ENCODE data around the gene BRAF. TPM values are rescaled to one million over a fixed set of nuclear protein-coding genes. Genes with fewer than 3 reads are reported as not detected.
"Not testable (repeated sequence)": the region's sequence is repeated elsewhere in the genome, so short reads cannot be mapped to it uniquely, and the experiment has no call there.

Gene BRAF
- total RNA-seq, 2 experiments from 2014 or later, result 30.3 to 30.9 TPM

DNA sequence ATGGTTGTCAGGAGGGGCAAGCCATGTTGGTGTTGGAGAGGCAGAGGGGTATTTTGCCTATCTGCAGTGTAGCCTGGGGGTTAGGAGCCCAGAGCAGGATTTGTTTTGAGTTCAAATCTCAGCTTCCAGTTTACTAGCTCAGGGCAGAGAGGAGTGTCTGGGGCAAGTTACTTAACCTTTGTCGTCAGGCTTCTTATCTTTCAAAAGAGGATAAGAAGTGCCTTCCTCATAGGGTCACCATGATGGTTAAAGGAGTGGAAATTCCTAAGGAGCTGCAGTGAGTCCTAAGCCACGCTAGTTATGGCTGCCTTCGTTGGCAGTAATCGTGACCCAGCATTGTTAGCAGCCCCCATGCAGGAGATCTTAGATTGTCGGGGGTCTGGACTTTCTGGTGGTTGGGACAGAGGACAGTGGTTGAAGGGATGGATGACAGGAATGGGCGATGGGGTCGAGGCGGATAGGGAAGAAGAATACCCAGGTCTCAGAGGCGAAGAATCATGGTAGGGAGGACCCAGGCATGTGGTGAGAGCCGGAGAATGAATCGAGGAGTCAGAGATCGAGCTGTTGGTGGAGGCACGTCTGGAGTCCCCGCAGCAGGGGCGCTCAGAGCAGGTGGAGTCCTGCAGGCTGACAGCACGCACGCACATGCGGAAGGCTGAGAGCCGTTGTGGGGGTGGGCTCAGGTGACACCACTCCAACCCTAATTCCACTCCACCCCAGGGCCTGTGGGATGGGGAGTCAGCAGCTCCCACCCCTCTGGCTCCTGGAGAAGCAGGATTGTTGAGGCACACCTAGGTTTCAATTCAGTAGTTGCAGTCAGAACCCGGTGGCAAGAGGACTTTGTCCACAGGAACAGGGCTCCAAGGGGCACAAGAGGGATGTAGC lies 240.4 kb downstream of the BRAF start:
- no peak overlapping the region for H3K4me3 Mint-ChIP-seq
- no peak for DNase-seq
- H3K36me3 Mint-ChIP-seq (ENCODE audit: low read depth), result peaks cover 39% of the 10 kb centered on the region
- H3K9me3 Mint-ChIP-seq, result no peaks in the 10 kb centered on the region
- H3K27ac Mint-ChIP-seq, result no peak overlapping the region
- CTCF ChIA-PET, result interaction anchor here (1.4 kb wide), 1 partner anchor 10 kb away, joined by 3 read pairs; no protein-coding TSS in a partner anchor
- no peaks in the 10 kb centered on the region for H3K4me1 Mint-ChIP-seq
- H3K27me3 Mint-ChIP-seq, result no peaks in the 10 kb centered on the region
- POLR2A ChIA-PET, result interaction anchor here (0.7 to 2.2 kb wide), 3 partner anchors 9 to 12 kb away, joined by 3 to 8 read pairs (median 3); partner anchors contain the start of genes ADCK2 and NDUFB2

DNA sequence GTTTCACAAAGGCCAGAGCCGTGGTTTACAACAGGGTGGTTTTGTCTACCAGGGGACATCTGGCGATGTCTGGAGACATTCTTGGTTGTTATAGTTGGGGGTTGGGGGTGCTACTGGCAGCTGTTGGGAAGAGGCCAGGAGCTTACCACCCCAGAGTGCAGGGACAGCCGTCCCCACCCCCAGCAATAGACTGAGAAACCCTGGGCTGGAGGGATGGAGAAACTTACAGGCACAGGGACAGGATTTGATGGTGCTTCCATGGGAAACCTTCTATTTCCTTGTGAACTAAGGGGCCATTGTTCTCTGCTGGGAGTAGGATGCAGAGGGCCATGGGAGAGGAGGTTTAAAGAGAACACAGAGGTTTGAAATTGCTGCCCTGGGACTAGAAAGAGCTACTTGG lies 241.1 kb downstream of the BRAF start:
- Mint-ChIP-seq H3K4me3 (no peak overlapping the region), H3K27ac (no peak overlapping the region), H3K36me3 (ENCODE audit: low read depth) (peaks cover 41% of the 10 kb centered on the region), H3K9me3 (no peaks in the 10 kb centered on the region), H3K27me3 (no peaks in the 10 kb centered on the region), H3K4me1 (no peaks in the 10 kb centered on the region)
- no peak for DNase-seq
- ChIA-PET CTCF (interaction anchor here (1.4 kb wide), 1 partner anchor 9 kb away, joined by 3 read pairs; no protein-coding TSS in a partner anchor), POLR2A (interaction anchor here (0.7 to 2.2 kb wide), 3 partner anchors 9 to 13 kb away, joined by 3 to 8 read pairs (median 3); partner anchors contain the start of genes ADCK2 and NDUFB2)

DNA sequence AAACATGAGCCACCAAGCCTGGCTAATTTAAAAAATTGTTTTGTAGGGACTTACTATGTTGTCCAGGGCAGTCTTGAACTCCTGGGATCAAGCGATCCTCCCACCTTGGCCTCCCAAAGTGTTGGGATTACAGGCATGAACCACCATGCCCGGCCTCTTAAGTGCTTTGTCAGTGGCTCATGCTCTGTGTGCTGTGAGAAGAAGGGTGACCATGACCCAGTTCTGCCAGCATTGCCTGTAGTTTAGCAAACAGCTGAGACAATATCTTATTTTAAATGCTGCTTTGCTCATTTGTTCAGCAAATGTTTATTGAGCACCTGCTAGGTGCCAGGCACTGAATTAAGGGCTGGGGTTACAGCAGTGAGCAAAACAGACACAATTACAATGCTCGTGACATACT lies 243.0 kb downstream of the BRAF start:
- Mint-ChIP-seq H3K4me1 (no peaks in the 10 kb centered on the region), H3K27ac (no peak overlapping the region), H3K27me3 (no peaks in the 10 kb centered on the region), H3K4me3 (no peak overlapping the region), H3K36me3 (ENCODE audit: low read depth) (peaks cover 40% of the 10 kb centered on the region), H3K9me3 (no peaks in the 10 kb centered on the region)
- ChIA-PET POLR2A (no interaction called here), CTCF (interaction anchor here (0.9 kb wide), 1 partner anchor 9 kb away, joined by 3 read pairs; the partner anchor contains the start of gene ADCK2)
- no peak for DNase-seq

DNA sequence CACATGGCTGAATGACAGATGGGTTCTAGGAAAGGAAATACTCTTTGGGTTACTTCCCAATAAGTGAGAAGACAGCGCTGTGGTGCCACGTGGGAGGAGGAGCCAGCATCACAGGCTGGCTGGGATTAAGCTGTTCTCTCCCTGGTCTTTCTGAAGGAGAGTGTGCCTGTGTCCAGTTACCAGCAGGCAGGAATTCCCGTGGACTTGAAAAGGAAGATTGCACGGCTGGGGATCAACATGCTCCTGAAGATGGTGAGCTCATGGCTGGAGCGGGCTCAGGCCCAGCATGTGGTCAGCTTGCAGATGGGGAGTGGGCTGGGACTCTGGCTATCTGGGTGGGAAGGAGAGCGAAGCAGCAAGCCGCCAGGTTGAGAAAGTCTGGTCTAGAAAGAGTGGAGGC lies 243.8 kb downstream of the BRAF start:
- H3K36me3 Mint-ChIP-seq (ENCODE audit: low read depth), result peaks cover 39% of the 10 kb centered on the region
- no peaks in the 10 kb centered on the region for H3K9me3 Mint-ChIP-seq
- no peak overlapping the region for H3K27ac Mint-ChIP-seq
- ChIA-PET POLR2A (no interaction called here), CTCF (interaction anchor here (0.7 kb wide), 1 partner anchor 232 kb away, joined by 3 read pairs; no protein-coding TSS in a partner anchor)
- no peak for DNase-seq
- peaks cover 3% of the 10 kb centered on the region for H3K4me1 Mint-ChIP-seq
- H3K27me3 Mint-ChIP-seq, result no peaks in the 10 kb centered on the region
- H3K4me3 Mint-ChIP-seq, result no peak overlapping the region

DNA sequence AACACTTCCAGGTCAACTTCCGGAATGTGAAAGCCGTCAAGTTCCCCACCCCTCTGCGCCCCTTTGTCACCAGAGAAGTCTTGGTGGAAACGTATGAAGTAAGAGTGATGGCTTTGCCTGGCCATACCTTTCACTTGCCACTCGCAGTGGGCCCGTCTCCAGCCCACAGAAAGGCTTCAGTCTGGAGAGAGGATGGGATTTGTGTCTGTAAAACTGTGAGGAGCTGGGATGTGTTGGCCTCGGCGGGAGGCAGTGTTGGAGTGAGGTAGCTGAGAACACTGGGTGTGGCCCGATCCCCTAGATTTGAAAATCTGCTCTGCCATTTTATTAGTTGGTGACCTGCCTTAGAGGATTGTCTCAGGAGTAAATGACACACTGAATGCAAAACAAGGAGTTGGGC lies 245.5 kb downstream of the BRAF start:
- H3K4me1 Mint-ChIP-seq, result peaks cover 19% of the 10 kb centered on the region
- peaks cover 36% of the 10 kb centered on the region for H3K36me3 Mint-ChIP-seq (ENCODE audit: low read depth)
- H3K4me3 Mint-ChIP-seq, result no peak overlapping the region
- no peak for DNase-seq
- POLR2A ChIA-PET, result no interaction called here
- CTCF ChIA-PET, result no interaction called here
- H3K27me3 Mint-ChIP-seq, result no peaks in the 10 kb centered on the region
- no peak overlapping the region for H3K27ac Mint-ChIP-seq
- no peaks in the 10 kb centered on the region for H3K9me3 Mint-ChIP-seq

DNA sequence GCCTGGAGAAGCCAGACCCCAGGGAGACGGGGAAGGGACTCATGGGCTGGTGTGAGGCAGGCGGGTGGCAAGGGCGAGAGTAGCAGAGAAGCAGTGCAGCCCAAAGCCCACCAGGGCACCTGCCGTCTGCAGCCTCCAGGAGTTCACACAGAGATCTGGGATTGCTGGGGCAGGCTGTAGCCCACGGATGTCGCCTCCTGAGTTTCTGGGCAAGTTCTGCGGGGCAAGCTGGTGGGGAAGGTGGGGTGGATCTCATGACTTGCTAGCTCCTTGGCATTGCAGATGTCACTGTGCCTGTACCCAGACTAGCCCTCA lies 246.0 kb downstream of the BRAF start:
- CTCF ChIA-PET, result no interaction called here
- peaks cover 32% of the 10 kb centered on the region for H3K36me3 Mint-ChIP-seq (ENCODE audit: low read depth)

DNA sequence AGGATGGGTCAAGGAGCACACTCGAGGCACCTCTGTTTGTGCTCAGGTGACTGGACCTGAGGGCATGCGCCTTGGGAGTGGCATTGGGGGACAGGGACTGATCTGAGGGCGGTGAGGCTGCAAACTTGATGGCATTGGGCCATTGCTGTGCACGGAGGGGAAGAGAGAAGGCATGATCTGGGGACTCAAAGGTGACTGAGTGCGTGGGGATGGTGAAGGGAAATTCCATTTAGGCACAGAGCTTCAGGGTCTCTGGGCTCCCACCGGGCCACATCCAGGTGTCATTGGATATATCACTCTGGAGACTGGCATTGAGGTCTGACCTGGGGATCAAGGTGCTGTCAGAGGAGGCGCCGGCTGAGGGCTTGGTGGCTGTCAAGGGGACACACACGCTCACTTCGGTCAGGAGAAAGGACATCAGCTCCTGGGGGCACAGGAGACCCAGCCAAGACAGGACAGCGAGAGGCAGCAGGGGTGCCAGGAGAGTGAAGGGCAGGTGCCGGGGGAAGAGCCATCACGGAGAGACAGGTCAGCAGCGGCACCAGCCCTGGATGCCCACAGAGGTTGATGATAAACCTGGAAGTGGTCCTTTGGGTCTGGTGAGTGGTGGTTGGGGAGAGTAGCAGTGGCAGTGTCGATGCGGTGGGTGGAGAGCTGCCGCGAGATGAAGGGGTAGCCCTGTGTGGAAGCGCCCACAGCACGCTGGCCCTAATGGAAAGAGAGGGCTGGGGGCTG lies 246.5 kb downstream of the BRAF start:
- Mint-ChIP-seq H3K9me3 (no peaks in the 10 kb centered on the region), H3K27me3 (no peaks in the 10 kb centered on the region), H3K4me1 (peaks cover 27% of the 10 kb centered on the region), H3K36me3 (ENCODE audit: low read depth) (peaks cover 31% of the 10 kb centered on the region), H3K27ac (no peak overlapping the region), H3K4me3 (no peak overlapping the region)
- DNase-seq, result no peak
- CTCF ChIA-PET, result no interaction called here
- POLR2A ChIA-PET, result no interaction called here

More for the DNA sequence above, 246.0 kb downstream of the BRAF start:
- Mint-ChIP-seq H3K27ac (no peak overlapping the region), H3K4me3 (no peak overlapping the region), H3K27me3 (no peaks in the 10 kb centered on the region), H3K4me1 (peaks cover 23% of the 10 kb centered on the region), H3K9me3 (no peaks in the 10 kb centered on the region)
- POLR2A ChIA-PET, result no interaction called here
- no peak for DNase-seq

DNA sequence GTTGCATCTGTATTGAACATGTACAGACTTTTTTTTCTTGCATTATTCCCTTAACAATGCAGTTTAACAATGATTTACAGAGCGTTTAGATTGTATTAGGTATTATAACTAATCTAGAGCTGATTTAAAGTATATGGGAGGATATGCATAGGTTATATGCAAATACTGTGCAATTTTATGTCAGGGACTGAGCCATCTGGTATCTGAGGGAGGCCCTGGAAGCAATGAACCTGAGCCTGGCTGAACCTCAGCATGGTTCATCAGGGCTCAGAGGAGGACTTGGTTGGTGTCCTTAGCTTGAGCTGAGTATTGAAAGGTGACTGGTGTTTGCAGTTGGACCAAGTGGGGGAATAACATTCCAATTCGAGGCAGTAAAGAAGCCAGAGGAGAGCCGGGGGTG lies 247.2 kb downstream of the BRAF start:
- CTCF ChIA-PET, result no interaction called here
- Mint-ChIP-seq H3K27me3 (no peaks in the 10 kb centered on the region), H3K9me3 (no peaks in the 10 kb centered on the region), H3K36me3 (ENCODE audit: low read depth) (peaks cover 31% of the 10 kb centered on the region), H3K4me3 (no peak overlapping the region), H3K4me1 (peaks cover 28% of the 10 kb centered on the region), H3K27ac (no peak overlapping the region)
- no peak for DNase-seq
- POLR2A ChIA-PET, result no interaction called here

DNA sequence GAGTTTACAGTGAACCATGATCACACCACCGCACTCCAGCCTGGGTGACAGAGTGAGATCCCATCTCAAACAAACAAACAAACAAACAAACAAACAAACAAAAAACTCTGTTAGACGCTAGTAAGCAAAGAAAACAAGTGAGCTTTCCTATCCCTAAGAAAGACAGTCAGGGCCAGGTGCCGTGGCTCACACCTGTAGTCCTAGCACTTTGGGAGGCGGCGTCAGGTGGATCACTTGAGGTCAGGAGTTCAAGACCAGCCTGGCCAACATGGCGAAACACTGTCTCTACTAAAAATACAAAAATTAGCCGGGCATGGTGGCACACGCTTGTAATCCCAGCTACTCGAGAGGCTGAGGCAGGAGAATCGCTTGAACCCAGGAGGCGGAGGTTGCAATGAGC lies 247.8 kb downstream of the BRAF start:
- H3K9me3 Mint-ChIP-seq, H3K4me3 Mint-ChIP-seq, H3K27me3 Mint-ChIP-seq, CTCF ChIA-PET, H3K27ac Mint-ChIP-seq, DNase-seq: not testable (repeated sequence)
- POLR2A ChIA-PET, result interaction anchor here (4.4 kb wide), 1 partner anchor 337 kb away, joined by 26 read pairs; the partner anchor contains the start of gene MRPS33
- Mint-ChIP-seq H3K36me3 (ENCODE audit: low read depth) (peaks cover 28% of the 10 kb centered on the region), H3K4me1 (peaks cover 33% of the 10 kb centered on the region)

DNA sequence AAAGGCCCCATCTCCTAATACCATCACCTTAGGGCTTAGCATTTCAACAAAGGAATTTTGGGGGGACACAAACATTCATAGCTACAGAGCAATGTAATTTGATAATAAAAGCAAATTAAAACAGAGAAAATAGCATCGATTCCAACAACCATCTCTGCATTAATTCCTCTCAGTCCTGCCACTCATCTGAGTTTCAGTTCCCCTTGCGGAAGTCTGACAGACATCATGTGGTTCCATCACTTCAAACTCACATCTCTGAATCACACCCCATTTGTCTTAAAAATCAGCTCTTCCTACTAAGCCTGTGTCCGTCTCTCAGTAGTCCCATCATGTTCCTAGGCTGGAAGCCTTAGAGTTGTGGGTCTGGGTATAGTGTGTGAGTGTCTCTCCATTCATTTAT lies 248.4 kb downstream of the BRAF start:
- H3K9me3 Mint-ChIP-seq, result no peaks in the 10 kb centered on the region
- peaks cover 34% of the 10 kb centered on the region for H3K4me1 Mint-ChIP-seq
- no peaks in the 10 kb centered on the region for H3K27me3 Mint-ChIP-seq
- H3K27ac Mint-ChIP-seq, result no peak overlapping the region
- H3K4me3 Mint-ChIP-seq, result no peak overlapping the region
- no peak for DNase-seq
- CTCF ChIA-PET, result no interaction called here
- H3K36me3 Mint-ChIP-seq (ENCODE audit: low read depth), result peaks cover 26% of the 10 kb centered on the region
- POLR2A ChIA-PET, result interaction anchor here (4.4 kb wide), 1 partner anchor 338 kb away, joined by 26 read pairs; the partner anchor contains the start of gene MRPS33

DNA sequence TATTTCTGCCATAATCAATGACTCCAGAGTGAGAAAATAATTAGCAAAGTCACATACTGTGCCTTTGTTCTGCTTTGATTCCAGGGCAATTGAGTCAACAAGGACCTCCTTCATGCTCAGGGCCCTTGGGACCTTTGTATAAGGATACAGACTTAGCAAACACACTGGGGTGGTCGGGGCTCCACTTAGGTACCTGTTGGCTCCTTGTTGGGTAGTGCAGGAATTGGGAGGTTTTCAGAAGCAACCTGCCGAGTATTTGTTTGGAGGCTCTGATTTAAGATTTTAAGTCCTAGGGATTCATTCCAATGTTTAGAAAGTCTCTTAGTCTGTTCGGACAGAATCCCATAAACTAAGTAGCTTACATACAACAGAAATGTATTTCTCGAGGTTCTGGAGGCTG lies 249.0 kb downstream of the BRAF start:
- Mint-ChIP-seq H3K4me1 (peaks cover 34% of the 10 kb centered on the region), H3K4me3 (no peak overlapping the region), H3K27me3 (no peaks in the 10 kb centered on the region), H3K36me3 (ENCODE audit: low read depth) (peaks cover 22% of the 10 kb centered on the region), H3K27ac (no peak overlapping the region), H3K9me3 (no peaks in the 10 kb centered on the region)
- no peak for DNase-seq
- POLR2A ChIA-PET, result interaction anchor here (1.1 to 4.4 kb wide), 3 partner anchors 10 to 338 kb away, joined by 3 to 35 read pairs (median 26); partner anchors contain the start of genes MRPS33 and NDUFB2
- CTCF ChIA-PET, result interaction anchor here (0.8 to 3.1 kb wide), 3 partner anchors 23 to 338 kb away, joined by 3 to 15 read pairs (median 7); partner anchors contain the start of gene MRPS33

DNA sequence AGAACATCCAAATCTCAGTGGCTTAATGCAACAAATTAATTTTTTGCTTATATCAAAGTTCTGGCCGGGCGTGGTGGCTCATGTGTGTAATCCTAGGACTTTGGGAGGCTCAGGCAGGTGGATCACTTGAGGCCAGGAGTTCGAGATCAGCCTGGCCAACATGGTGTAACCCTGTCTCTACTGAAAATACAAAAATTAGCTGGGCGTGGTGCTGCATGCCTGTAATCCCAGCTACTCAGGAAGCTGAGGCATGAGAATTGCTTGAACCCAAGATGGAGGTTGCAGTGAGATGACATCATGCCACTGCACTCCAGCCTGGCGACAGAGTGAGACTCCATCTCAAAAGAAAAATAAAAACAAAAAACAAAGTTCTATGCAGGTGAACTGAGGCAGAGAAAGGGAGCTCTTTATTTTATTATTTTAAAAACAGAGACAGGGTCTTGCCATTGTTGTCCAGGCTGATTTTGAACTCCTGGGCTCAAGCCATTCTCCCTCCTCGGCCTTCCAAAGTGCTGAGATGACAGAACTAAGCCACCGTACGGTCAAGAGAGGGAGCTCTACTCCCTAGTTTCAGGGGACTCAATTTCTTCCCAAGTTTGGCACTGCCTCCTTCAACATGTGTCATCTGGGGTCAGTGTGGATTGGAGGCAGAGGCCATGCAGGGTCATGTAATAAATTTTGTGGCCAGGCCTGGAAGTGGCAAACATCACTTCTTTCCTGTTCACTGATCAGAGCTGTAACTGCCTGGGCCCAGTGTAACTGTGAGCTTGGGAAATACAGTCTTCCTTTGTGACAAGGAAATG lies 249.6 kb downstream of the BRAF start:
- peaks cover 34% of the 10 kb centered on the region for H3K4me1 Mint-ChIP-seq
- peak overlapping the region; percentile 80 for H3K4me3 Mint-ChIP-seq
- no peaks in the 10 kb centered on the region for H3K27me3 Mint-ChIP-seq
- CTCF ChIA-PET, result interaction anchor here (0.8 to 3.1 kb wide), 6 partner anchors 8 to 339 kb away, joined by 3 to 15 read pairs (median 4); partner anchors contain the start of gene MRPS33
- H3K27ac Mint-ChIP-seq, result peak overlapping the region; percentile 14
- POLR2A ChIA-PET, result interaction anchor here (1.1 to 4.4 kb wide), 5 partner anchors 11 to 339 kb away, joined by 3 to 35 read pairs (median 19); partner anchors contain the start of genes MRPS33 and NDUFB2
- peaks cover 17% of the 10 kb centered on the region for H3K36me3 Mint-ChIP-seq (ENCODE audit: low read depth)
- no peak for DNase-seq
- no peaks in the 10 kb centered on the region for H3K9me3 Mint-ChIP-seq

Data from activated CD4-positive, alpha-beta memory T cell treated with anti-CD3 and anti-CD28 coated beads, Interleukin-2, amount 10 ng/mL, durations not matched to agents 7 days and 5 days (primary cell).